B cell (primary cell): ENCODE results near the gene SEPHS2.

Experiments used
- EZH2 ChIP-seq: IDR thresholded peaks from 2 replicates; pipeline ENCODE4 v1.6.1; 2012; ENCODE audit warnings: borderline replicate concordance, low read depth, mild to moderate bottlenecking, moderate library complexity, low read length; ENCODE audit not compliant: insufficient read depth, poor library complexity, severe bottlenecking
- TF ChIP-seq, protein P1 (sequence below): fragments of 200-600 bp; IDR thresholded peaks from one replicate; pipeline ENCODE4 v1.8.0; 2022; ENCODE audit warnings: antibody characterized with exemption, mild to moderate bottlenecking

DNA sequence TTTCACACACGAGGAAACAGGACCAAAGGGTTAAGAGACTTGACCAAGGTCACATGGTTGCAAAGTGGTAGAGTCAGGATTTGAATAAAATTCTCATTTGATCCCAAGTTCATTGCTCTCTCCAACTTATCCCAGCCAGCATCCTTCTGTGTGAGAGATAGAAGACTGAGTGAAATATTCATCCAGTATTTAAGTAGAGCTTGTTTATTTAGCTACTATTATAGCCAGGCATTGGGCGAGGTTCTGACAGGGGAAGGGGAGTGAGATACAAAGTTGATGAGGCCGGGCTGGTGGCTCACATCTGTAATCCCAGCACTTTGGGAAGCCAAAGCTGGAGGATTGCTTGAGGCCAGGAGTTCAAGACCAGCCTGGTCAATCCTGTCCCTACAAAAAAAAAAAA lies 31.3 kb upstream of the SEPHS2 start:
- TF ChIP-seq, protein P1, sequence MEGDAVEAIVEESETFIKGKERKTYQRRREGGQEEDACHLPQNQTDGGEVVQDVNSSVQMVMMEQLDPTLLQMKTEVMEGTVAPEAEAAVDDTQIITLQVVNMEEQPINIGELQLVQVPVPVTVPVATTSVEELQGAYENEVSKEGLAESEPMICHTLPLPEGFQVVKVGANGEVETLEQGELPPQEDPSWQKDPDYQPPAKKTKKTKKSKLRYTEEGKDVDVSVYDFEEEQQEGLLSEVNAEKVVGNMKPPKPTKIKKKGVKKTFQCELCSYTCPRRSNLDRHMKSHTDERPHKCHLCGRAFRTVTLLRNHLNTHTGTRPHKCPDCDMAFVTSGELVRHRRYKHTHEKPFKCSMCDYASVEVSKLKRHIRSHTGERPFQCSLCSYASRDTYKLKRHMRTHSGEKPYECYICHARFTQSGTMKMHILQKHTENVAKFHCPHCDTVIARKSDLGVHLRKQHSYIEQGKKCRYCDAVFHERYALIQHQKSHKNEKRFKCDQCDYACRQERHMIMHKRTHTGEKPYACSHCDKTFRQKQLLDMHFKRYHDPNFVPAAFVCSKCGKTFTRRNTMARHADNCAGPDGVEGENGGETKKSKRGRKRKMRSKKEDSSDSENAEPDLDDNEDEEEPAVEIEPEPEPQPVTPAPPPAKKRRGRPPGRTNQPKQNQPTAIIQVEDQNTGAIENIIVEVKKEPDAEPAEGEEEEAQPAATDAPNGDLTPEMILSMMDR: no peak
- TF ChIP-seq EZH2: no peak
